DND-41 (cell line): Measurements from ENCODE around the gene ZNF100.

ENCODE experiments used
- ATAC-seq: fragments of 200-7000 bp; cut with Tn5 transposase; 3 replicates; pipeline ENCODE4 v1.9.1; 2021; ENCODE audit warnings: low read depth; ENCODE audit not compliant: insufficient read depth
- DNase-seq: peaks from one replicate; pipeline ENCODE4 v3.0.0-alpha.2; 2020
- H2AFZ ChIP-seq: 2 replicates; pipeline ENCODE4 v1.6.0; 2012; ENCODE audit warnings: low read depth, low read length
- H3K27ac ChIP-seq: 2 replicates; pipeline ENCODE4 v1.5.1; 2012; ENCODE audit warnings: low read length, inconsistent platforms
- H3K27me3 ChIP-seq: fragments of 200-600 bp; sonication (generic); 2 replicates; pipeline ENCODE4 v1.6.0; 2012; ENCODE audit warnings: low read length, mild to moderate bottlenecking, inconsistent platforms; ENCODE audit not compliant: insufficient read depth, poor library complexity
- H3K36me3 ChIP-seq: 2 replicates; pipeline ENCODE4 v1.5.1; 2012; ENCODE audit warnings: low read length, inconsistent platforms; ENCODE audit not compliant: insufficient read depth
- H3K4me1 ChIP-seq: 2 replicates; pipeline ENCODE4 v1.5.1; 2012; ENCODE audit warnings: mild to moderate bottlenecking, low read length; ENCODE audit not compliant: insufficient read depth
- H3K4me2 ChIP-seq: 2 replicates; pipeline ENCODE4 v1.6.0; 2012; ENCODE audit warnings: mild to moderate bottlenecking, moderate library complexity, low read length, inconsistent platforms; ENCODE audit not compliant: insufficient read depth
- H3K4me3 ChIP-seq, 2 experiments: fragments of 200-600 bp in 1 of 2; shearing (Covaris generic) in 1 of 2; 2 replicates each; pipeline ENCODE4 v1.5.1; 2012 to 2016; ENCODE audit warnings: inconsistent platforms in 2 of 2, low read length in 2 of 2, mild to moderate bottlenecking in 2 of 2, low read depth in 1 of 2, moderate library complexity in 1 of 2
- H3K79me2 ChIP-seq: 2 replicates; pipeline ENCODE4 v1.6.0; 2012; ENCODE audit warnings: low read length, inconsistent platforms; ENCODE audit not compliant: insufficient read depth
- H3K9ac ChIP-seq: 2 replicates; pipeline ENCODE4 v1.6.0; 2012; ENCODE audit warnings: low read depth, mild to moderate bottlenecking, inconsistent platforms, low read length, moderate library complexity
- H3K9me3 ChIP-seq: 2 replicates; pipeline ENCODE4 v1.5.1; 2012; ENCODE audit warnings: low read length, moderate library complexity, mild to moderate bottlenecking, inconsistent platforms; ENCODE audit not compliant: insufficient read depth, severe bottlenecking
- H4K20me1 ChIP-seq: 2 replicates; pipeline ENCODE4 v1.6.0; 2012; ENCODE audit warnings: low read length; ENCODE audit not compliant: insufficient read depth
- CTCF ChIP-seq: IDR thresholded peaks from 2 replicates; pipeline ENCODE4 v1.5.1; 2012; ENCODE audit warnings: borderline replicate concordance, low read length, moderate library complexity, mild to moderate bottlenecking; ENCODE audit not compliant: poor library complexity, severe bottlenecking; ENCODE audit errors: extremely low read depth
- EZH2 ChIP-seq: IDR thresholded peaks from 3 replicates; pipeline ENCODE4 v1.6.1; 2012; ENCODE audit warnings: borderline replicate concordance, low read depth, mild to moderate bottlenecking, moderate library complexity, low read length, inconsistent platforms; ENCODE audit not compliant: severe bottlenecking

ZNF100 gene

GRCh38 chr19:21697698-21698097 is 69.7 kb downstream of the ZNF100 start:
- H2AFZ ChIP-seq = no peak overlapping the region
- no peaks in the 10 kb centered on the region for H3K36me3 ChIP-seq
- H3K27ac ChIP-seq = no peak overlapping the region
- H3K9me3 ChIP-seq = no peaks in the 10 kb centered on the region
- H4K20me1 ChIP-seq = no peaks in the 10 kb centered on the region
- H3K79me2 ChIP-seq = no peaks in the 10 kb centered on the region
- no peak overlapping the region for H3K4me2 ChIP-seq
- DNase-seq (no peak), ATAC-seq (no peak)
- no peak overlapping the region for H3K4me3 ChIP-seq
- H3K27me3 ChIP-seq = no peaks in the 10 kb centered on the region
- H3K4me1 ChIP-seq = no peaks in the 10 kb centered on the region
- TF ChIP-seq EZH2 (no peak), CTCF (no peak)
- H3K9ac ChIP-seq = no peak overlapping the region

GRCh38 chr19:21694171-21694906 is 73.0 kb downstream of the ZNF100 start:
- no peak for DNase-seq
- Histone ChIP-seq H2AFZ (no peak overlapping the region), H3K4me3 (no peak overlapping the region), H3K27me3 (no peaks in the 10 kb centered on the region), H3K36me3 (no peaks in the 10 kb centered on the region), H3K4me1 (peaks cover 10% of the 10 kb centered on the region), H3K79me2 (no peaks in the 10 kb centered on the region), H3K4me2 (no peak overlapping the region), H3K27ac (no peak overlapping the region), H3K9ac (no peak overlapping the region), H4K20me1 (no peaks in the 10 kb centered on the region), H3K9me3 (no peaks in the 10 kb centered on the region)
- no peak for TF ChIP-seq CTCF
- no peak for TF ChIP-seq EZH2
- no peak for ATAC-seq

GRCh38 chr19:21693399-21693798 is 74.0 kb downstream of the ZNF100 start:
- no peak overlapping the region for H3K27ac ChIP-seq
- H3K9me3 ChIP-seq = no peaks in the 10 kb centered on the region
- H3K9ac ChIP-seq = no peak overlapping the region
- ATAC-seq (no peak), DNase-seq (no peak)
- H3K4me1 ChIP-seq = peaks cover 10% of the 10 kb centered on the region
- TF ChIP-seq EZH2 (no peak), CTCF (no peak)
- no peak overlapping the region for H3K4me3 ChIP-seq
- no peaks in the 10 kb centered on the region for H3K27me3 ChIP-seq
- H2AFZ ChIP-seq = no peak overlapping the region
- no peaks in the 10 kb centered on the region for H3K36me3 ChIP-seq
- H3K4me2 ChIP-seq = no peak overlapping the region
- no peaks in the 10 kb centered on the region for H3K79me2 ChIP-seq
- H4K20me1 ChIP-seq = no peaks in the 10 kb centered on the region
